Trophoblast cell (in vitro differentiated cells and primary cell): Measurements from ENCODE around the gene CAPZA2.
"Not testable (repeated sequence)": the region's sequence is repeated elsewhere in the genome, so short reads cannot be mapped to it uniquely, and the experiment has no call there.

Source experiments
- DNase-seq, 2 donors: peaks; one replicate each; pipeline ENCODE4 v3.0.0-alpha.2; 2016
- H2AFZ ChIP-seq: 2 replicates; pipeline ENCODE4 v1.6.1; 2013; ENCODE audit warnings: low read length, moderate library complexity, mild to moderate bottlenecking; ENCODE audit not compliant: insufficient read depth, poor library complexity
- H2AK5ac ChIP-seq: 2 replicates; pipeline ENCODE4 v1.6.1; 2013; ENCODE audit warnings: mild to moderate bottlenecking, low read length
- H2BK120ac ChIP-seq: 2 replicates; pipeline ENCODE4 v1.6.1; 2013; ENCODE audit warnings: low read length, mild to moderate bottlenecking, moderate library complexity; ENCODE audit not compliant: insufficient read depth, poor library complexity
- H2BK12ac ChIP-seq: 2 replicates; pipeline ENCODE4 v1.6.1; 2013; ENCODE audit warnings: mild to moderate bottlenecking, low read length, moderate library complexity
- H2BK5ac ChIP-seq: 2 replicates; pipeline ENCODE4 v1.6.1; 2013; ENCODE audit warnings: low read length, low read depth, moderate library complexity, mild to moderate bottlenecking; ENCODE audit not compliant: poor library complexity
- H3K14ac ChIP-seq: 2 replicates; pipeline ENCODE4 v1.6.1; 2013; ENCODE audit warnings: mild to moderate bottlenecking, low read length
- H3K18ac ChIP-seq: 2 replicates; pipeline ENCODE4 v1.6.1; 2013; ENCODE audit warnings: mild to moderate bottlenecking, low read length
- H3K23ac ChIP-seq: 2 replicates; pipeline ENCODE4 v1.6.1; 2013; ENCODE audit warnings: low read length
- H3K27ac ChIP-seq: 2 replicates; pipeline ENCODE4 v1.5.1; 2013; ENCODE audit warnings: low read depth, mild to moderate bottlenecking, inconsistent platforms, low read length, moderate library complexity
- H3K27me3 ChIP-seq: 2 replicates; pipeline ENCODE4 v1.6.1; 2013; ENCODE audit warnings: inconsistent platforms, mild to moderate bottlenecking, low read length, moderate library complexity; ENCODE audit not compliant: insufficient read depth
- H3K36me3 ChIP-seq, 2 experiments: 1 replicate in 1 of 2; 2 replicates in 1 of 2; pipeline ENCODE4 v1.6.1; 2013; ENCODE audit warnings: low read length in 2 of 2, mild to moderate bottlenecking in 2 of 2, moderate library complexity in 1 of 2; ENCODE audit not compliant: insufficient read depth in 2 of 2, control insufficient read depth in 1 of 2
- H3K4ac ChIP-seq: 2 replicates; pipeline ENCODE4 v1.6.1; 2013; ENCODE audit warnings: low read depth, mild to moderate bottlenecking, low read length, moderate library complexity
- H3K4me1 ChIP-seq, 2 experiments: 1 replicate in 1 of 2; 2 replicates in 1 of 2; pipeline ENCODE4 v1.6.1; 2013; ENCODE audit warnings: low read length in 2 of 2, mild to moderate bottlenecking in 2 of 2, moderate library complexity in 1 of 2; ENCODE audit not compliant: insufficient read depth in 2 of 2, control insufficient read depth in 1 of 2
- H3K4me2 ChIP-seq: 2 replicates; pipeline ENCODE4 v1.6.1; 2013; ENCODE audit warnings: inconsistent platforms, mild to moderate bottlenecking, low read length, moderate library complexity
- H3K4me3 ChIP-seq: 2 replicates; pipeline ENCODE4 v1.5.1; 2013; ENCODE audit warnings: mild to moderate bottlenecking, low read depth, low read length, inconsistent platforms
- H3K79me1 ChIP-seq: one replicate; pipeline ENCODE4 v1.6.1; 2013; ENCODE audit warnings: low read length
- H3K79me2 ChIP-seq: 2 replicates; pipeline ENCODE4 v1.6.1; 2013; ENCODE audit warnings: low read length, mild to moderate bottlenecking; ENCODE audit not compliant: control insufficient read depth, insufficient read depth, poor library complexity
- H3K9ac ChIP-seq: 2 replicates; pipeline ENCODE4 v1.6.1; 2013; ENCODE audit warnings: mild to moderate bottlenecking, low read length
- H3K9me3 ChIP-seq: 2 replicates; pipeline ENCODE4 v1.6.1; 2013; ENCODE audit warnings: low read depth, mild to moderate bottlenecking, control low read depth, inconsistent platforms, low read length; ENCODE audit not compliant: insufficient read depth
- H4K12ac ChIP-seq: 2 replicates; pipeline ENCODE4 v1.6.1; 2013; ENCODE audit warnings: low read depth, mild to moderate bottlenecking, low read length, moderate library complexity
- H4K8ac ChIP-seq: 2 replicates; pipeline ENCODE4 v1.6.1; 2013; ENCODE audit warnings: low read depth, mild to moderate bottlenecking, low read length, moderate library complexity
- H4K91ac ChIP-seq: one replicate; pipeline ENCODE4 v1.6.1; 2013; ENCODE audit warnings: low read depth, mild to moderate bottlenecking, low read length, moderate library complexity
- WGBS: extraction: QIAGEN DNeasy Blood & Tissue Kit; methylation state at CpG from one replicate; pipeline ENCODE4 v1.1.7; 2013; ENCODE audit warnings: missing lambda C conversion rate; ENCODE audit not compliant: insufficient read length, insufficient coverage; ENCODE audit errors: extremely low coverage; 5-methylcytosine and 5-hydroxymethylcytosine counted together

CAPZA2 gene

GRCh38 chr7:116820149-116820548, 42.2 kb upstream of the CAPZA2 start:
- no peak overlapping the region for H3K4me2 ChIP-seq
- no peak overlapping the region for H2AFZ ChIP-seq
- H4K91ac ChIP-seq = no peak overlapping the region
- H3K4me3 ChIP-seq = no peak overlapping the region
- no peak overlapping the region for H3K23ac ChIP-seq
- no peak overlapping the region for H2AK5ac ChIP-seq
- no peaks in the 10 kb centered on the region for H3K79me2 ChIP-seq
- DNase-seq = no peak
- no peak overlapping the region for H4K12ac ChIP-seq
- no CpG with 5 or more reads among the region's 3 CpGs for WGBS
- no peak overlapping the region for H3K4ac ChIP-seq
- H3K36me3 ChIP-seq = no peaks in the 10 kb centered on the region
- no peaks in the 10 kb centered on the region for H3K79me1 ChIP-seq
- no peak overlapping the region for H2BK12ac ChIP-seq
- no peak overlapping the region for H3K9ac ChIP-seq
- no peaks in the 10 kb centered on the region for H3K4me1 ChIP-seq
- no peaks in the 10 kb centered on the region for H3K27me3 ChIP-seq
- H4K8ac ChIP-seq = no peak overlapping the region
- H3K14ac ChIP-seq = no peak overlapping the region
- H3K9me3 ChIP-seq = no peaks in the 10 kb centered on the region
- no peak overlapping the region for H3K18ac ChIP-seq
- no peak overlapping the region for H2BK120ac ChIP-seq
- H3K27ac ChIP-seq = no peak overlapping the region
- no peak overlapping the region for H2BK5ac ChIP-seq

DNA sequence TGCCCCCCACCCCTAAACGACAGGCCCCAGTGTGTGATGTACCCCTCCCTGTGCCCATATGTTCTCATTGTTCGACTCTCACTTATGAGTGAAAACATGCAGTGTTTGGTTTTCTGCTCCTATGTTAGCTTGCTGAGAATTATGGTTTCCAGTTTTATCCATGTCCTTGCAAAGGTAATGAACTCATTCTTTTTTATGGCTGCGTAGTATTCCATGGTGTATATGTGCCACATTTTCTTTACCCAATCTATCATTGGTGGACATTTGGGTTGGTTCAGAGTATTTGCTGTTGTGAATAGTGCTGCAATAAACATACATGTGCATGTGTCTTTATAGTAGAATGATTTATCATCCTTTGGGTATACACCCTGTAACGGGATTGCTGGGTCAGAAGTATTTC, 40.7 kb upstream of the CAPZA2 start:
- H4K8ac ChIP-seq, H3K27ac ChIP-seq, H3K4ac ChIP-seq, H3K23ac ChIP-seq, H2BK5ac ChIP-seq, H4K12ac ChIP-seq, DNase-seq, H2AK5ac ChIP-seq, H3K79me2 ChIP-seq, H3K14ac ChIP-seq, H3K18ac ChIP-seq, H3K36me3 ChIP-seq, H3K4me1 ChIP-seq, H3K79me1 ChIP-seq, H3K9ac ChIP-seq, H2BK120ac ChIP-seq, H4K91ac ChIP-seq, H3K4me3 ChIP-seq, H3K9me3 ChIP-seq, H3K27me3 ChIP-seq, H2BK12ac ChIP-seq, H3K4me2 ChIP-seq, H2AFZ ChIP-seq: not testable (repeated sequence)
- no CpG with 5 or more reads among the region's 4 CpGs for WGBS

GRCh38 chr7:116824449-116824848, 37.9 kb upstream of the CAPZA2 start:
- Histone ChIP-seq H3K4ac (no peak overlapping the region), H4K8ac (no peak overlapping the region), H3K9me3 (no peaks in the 10 kb centered on the region), H3K14ac (no peak overlapping the region), H3K4me1 (no peaks in the 10 kb centered on the region), H3K79me2 (no peaks in the 10 kb centered on the region), H3K4me2 (no peak overlapping the region), H3K23ac (no peak overlapping the region), H3K27me3 (no peaks in the 10 kb centered on the region), H2BK5ac (no peak overlapping the region), H3K36me3 (no peaks in the 10 kb centered on the region), H2BK120ac (no peak overlapping the region), H2AFZ (no peak overlapping the region), H2AK5ac (no peak overlapping the region), H4K91ac (no peak overlapping the region), H4K12ac (no peak overlapping the region), H3K27ac (no peak overlapping the region), H3K9ac (no peak overlapping the region), H2BK12ac (no peak overlapping the region), H3K4me3 (no peak overlapping the region), H3K18ac (no peak overlapping the region), H3K79me1 (no peaks in the 10 kb centered on the region)
- DNase-seq = no peak

DNA sequence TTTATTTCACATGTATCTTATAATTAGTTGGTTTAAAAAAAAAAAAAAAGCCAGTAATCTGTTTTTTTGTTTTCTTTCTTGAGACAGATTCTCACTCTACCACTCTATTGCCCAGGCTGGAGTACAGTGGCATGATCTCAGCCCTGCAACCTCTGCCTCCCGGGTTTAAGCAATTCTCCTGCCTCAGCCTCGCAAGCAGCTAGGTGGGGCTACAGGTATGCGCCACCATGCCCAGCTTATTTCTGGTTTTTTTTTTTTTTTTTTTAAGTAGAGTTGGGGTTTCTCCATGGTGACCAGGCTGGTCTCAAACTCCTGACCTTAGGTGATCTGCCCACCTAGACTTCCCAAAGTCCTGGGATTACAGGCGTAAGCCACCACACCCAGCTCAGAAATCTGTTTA, 34.1 kb upstream of the CAPZA2 start:
- DNase-seq = no peak
- Histone ChIP-seq H4K12ac (no peak overlapping the region), H3K4me3 (no peak overlapping the region), H3K9ac (no peak overlapping the region), H3K4ac (no peak overlapping the region), H3K23ac (no peak overlapping the region), H2BK12ac (no peak overlapping the region), H2BK5ac (no peak overlapping the region), H4K91ac (no peak overlapping the region), H3K14ac (no peak overlapping the region), H3K4me1 (no peaks in the 10 kb centered on the region), H4K8ac (no peak overlapping the region), H3K18ac (no peak overlapping the region), H2AK5ac (no peak overlapping the region), H3K4me2 (no peak overlapping the region), H2AFZ (no peak overlapping the region), H3K27ac (no peak overlapping the region), H2BK120ac (no peak overlapping the region), H3K36me3 (no peaks in the 10 kb centered on the region), H3K27me3 (no peaks in the 10 kb centered on the region), H3K9me3 (no peaks in the 10 kb centered on the region), H3K79me1 (no peaks in the 10 kb centered on the region), H3K79me2 (no peaks in the 10 kb centered on the region)
- no CpG with 5 or more reads among the region's 4 CpGs for WGBS

DNA sequence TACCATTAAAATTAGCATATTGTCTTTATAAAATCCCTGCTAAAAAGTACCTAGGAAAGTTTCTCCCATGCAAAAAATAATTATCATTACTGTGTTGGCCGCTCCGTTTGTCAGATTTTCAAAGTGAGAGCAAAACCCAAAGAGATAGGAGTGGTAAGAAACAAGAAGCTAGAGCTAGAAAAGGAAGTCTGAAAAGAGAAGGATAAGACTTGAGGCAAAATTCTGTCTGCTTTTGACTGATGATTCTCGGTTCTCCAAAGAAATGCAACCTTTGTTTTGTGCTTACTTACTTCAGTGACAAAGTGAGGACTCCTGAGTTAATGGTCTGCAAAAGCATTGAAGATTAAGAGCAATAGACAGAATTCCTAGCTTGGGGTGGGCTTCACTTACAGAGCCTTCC, 33.3 kb upstream of the CAPZA2 start:
- no peak overlapping the region for H3K23ac ChIP-seq

More for the DNA sequence above, 33.3 kb upstream of the CAPZA2 start:
- Histone ChIP-seq H4K91ac (no peak overlapping the region), H4K12ac (no peak overlapping the region), H2BK120ac (no peak overlapping the region), H2BK5ac (no peak overlapping the region), H3K18ac (no peak overlapping the region), H3K4me2 (no peak overlapping the region), H4K8ac (no peak overlapping the region), H3K4me3 (no peak overlapping the region), H3K4ac (no peak overlapping the region), H3K14ac (no peak overlapping the region), H2BK12ac (no peak overlapping the region), H3K27me3 (no peaks in the 10 kb centered on the region), H2AFZ (no peak overlapping the region), H3K79me1 (no peaks in the 10 kb centered on the region), H3K9ac (no peak overlapping the region), H3K79me2 (no peaks in the 10 kb centered on the region), H3K27ac (no peak overlapping the region), H3K9me3 (no peaks in the 10 kb centered on the region), H2AK5ac (no peak overlapping the region), H3K36me3 (no peaks in the 10 kb centered on the region), H3K4me1 (no peaks in the 10 kb centered on the region)
- DNase-seq = no peak
- WGBS = no CpG with 5 or more reads among the region's 3 CpGs
